ELR (cell line): Measurements from ENCODE around the gene PLS1.
"Not testable (repeated sequence)": the region's sequence is repeated elsewhere in the genome, so short reads cannot be mapped to it uniquely, and the experiment has no call there.

Experiments
- DNase-seq: peaks from one replicate; pipeline ENCODE4 v3.0.0-alpha.2; 2015; ENCODE audit warnings: low read depth

PLS1 gene

GRCh38 chr3:142706321-142707127 lies 110.3 kb downstream of the PLS1 start:
- no peak for DNase-seq

DNA sequence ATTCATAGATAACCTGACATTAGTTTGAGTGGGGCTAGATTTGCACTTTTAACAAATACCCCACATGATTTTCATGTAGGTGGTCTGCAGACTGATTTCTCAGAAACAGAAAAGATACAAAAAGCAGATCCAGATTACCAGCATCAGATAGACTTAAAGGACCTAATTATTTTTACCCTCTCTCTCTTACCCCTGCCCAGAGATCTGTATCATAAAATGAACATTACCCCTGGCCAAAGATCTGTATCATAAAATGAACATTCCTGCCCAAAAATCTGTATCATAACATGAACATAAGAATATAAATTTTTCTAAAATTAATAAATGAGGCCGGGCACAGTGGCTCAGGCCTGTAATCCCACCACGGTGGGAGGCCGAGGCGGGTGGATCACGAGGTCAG lies 113.0 kb downstream of the PLS1 start:
- DNase-seq, result no peak

DNA sequence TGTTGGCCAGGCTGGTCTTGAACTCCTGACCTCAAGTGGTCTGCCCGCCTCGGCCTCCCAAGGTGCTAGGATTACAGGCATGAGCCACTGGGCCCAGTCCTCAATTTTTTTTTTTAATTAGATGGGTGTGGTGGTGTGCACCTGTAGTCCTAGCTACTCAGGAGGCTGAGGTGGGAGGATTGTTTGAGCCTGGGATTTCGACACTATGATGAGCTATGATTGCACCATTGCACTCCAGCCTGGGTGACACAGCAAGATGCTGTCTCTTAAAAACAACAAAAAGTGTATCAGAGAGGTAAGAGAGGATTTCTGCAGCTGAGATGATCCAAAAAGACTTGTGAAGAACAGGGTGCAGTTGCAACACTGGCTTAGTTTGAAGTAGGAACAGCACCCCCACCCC lies 118.7 kb downstream of the PLS1 start:
- DNase-seq, result not testable (repeated sequence)

DNA sequence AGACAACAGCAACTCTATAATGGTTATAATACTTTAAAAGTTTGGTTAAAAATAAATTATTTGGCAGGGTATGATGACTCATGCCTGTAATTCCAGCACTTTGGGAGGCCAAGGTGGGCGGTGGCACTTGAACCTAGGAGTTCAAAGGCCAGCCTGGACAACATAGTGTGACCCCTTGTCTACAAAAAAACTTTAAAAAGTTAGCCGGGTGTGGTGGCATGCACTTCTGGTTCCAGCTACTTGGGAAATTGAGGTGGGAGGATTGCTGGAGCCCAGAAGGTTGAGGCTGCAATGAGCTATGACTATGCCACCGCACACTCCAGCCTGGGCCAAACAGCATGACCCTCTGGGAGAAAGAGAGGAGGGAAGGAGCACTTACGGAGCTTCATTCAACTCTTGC lies 119.9 kb downstream of the PLS1 start:
- no peak for DNase-seq

- DNase-seq, result no peak
Observed at GRCh38 chr3:142723665-142723967, 127.4 kb downstream of the PLS1 start.

DNA sequence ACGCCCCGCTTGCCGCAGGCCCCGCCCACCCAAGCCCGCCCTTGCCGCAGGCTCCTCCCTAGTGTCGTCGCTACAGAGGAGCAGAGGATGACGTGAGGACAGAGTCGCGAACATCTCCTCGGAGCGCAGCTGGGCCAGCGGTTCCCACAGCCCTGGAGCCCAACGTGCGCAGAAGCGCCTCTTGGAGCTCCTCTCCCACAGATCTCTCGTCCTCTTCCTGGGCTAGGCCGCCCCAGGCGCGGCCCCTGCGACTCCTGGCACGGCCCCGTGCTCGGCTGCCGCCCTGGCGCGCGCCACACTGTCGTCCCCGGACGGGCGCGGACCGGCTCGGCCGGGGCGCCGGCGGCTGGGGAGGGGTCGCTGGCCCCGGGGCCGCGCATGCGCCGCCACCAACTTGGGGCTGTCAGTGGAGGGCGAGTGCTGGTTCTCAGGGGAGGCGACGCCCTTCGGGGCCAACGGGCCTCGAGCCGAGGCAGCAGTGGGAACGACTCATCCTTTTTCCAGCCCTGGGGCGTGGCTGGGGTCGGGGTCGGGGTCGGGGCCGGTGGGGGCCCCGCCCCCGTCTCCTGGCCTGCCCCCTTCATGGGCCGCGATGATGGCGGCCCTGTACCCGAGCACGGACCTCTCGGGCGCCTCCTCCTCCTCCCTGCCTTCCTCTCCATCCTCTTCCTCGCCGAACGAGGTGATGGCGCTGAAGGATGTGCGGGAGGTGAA lies 127.9 kb downstream of the PLS1 start, which contains the start of gene TRPC1:
TSS of gene TRPC1 (plus strand) at position 67 of the 714 bp plus-strand sequence. CDS start at position 593, 526 bp downstream.
- DNase-seq, result peak; percentile 89

- DNase-seq, result peak; percentile 76
Observed at GRCh38 chr3:142724682-142725356, 128.6 kb downstream of the PLS1 start.

- no peak for DNase-seq
Observed at GRCh38 chr3:142725357-142725739, 129.2 kb downstream of the PLS1 start.

GRCh38 chr3:142726017-142726416 lies 129.8 kb downstream of the PLS1 start:
- no peak for DNase-seq

- no peak for DNase-seq
Observed at GRCh38 chr3:142732066-142732465, 135.9 kb downstream of the PLS1 start.

DNA sequence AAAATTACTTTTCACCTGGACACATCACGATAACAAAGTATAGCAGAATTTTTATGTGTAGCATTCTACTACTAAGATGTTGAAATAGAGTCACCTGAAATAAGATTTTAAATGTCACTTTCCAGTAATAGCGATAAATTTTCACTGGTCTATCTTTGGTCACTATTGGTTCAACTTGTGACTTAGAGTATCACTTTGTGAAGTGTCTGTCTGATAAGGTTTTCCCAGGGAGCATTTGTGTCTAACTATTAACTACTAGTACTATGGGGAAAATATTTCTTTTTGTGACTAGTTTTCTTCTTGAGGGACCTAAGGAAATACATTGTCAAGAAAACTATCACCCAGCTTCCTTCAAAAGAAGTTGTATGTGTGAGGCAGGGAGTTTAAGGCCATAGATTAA lies 138.6 kb downstream of the PLS1 start:
- DNase-seq, result no peak

GRCh38 chr3:142735462-142735861 lies 139.3 kb downstream of the PLS1 start:
- DNase-seq, result no peak

- DNase-seq, result no peak
Observed at GRCh38 chr3:142738396-142738795, 142.2 kb downstream of the PLS1 start.

- no peak for DNase-seq
Observed at GRCh38 chr3:142746646-142747045, 150.5 kb downstream of the PLS1 start.

GRCh38 chr3:142750531-142750930 lies 154.3 kb downstream of the PLS1 start:
- not testable (repeated sequence) for DNase-seq

GRCh38 chr3:142752605-142753004 lies 156.4 kb downstream of the PLS1 start:
- DNase-seq, result not testable (repeated sequence)

DNA sequence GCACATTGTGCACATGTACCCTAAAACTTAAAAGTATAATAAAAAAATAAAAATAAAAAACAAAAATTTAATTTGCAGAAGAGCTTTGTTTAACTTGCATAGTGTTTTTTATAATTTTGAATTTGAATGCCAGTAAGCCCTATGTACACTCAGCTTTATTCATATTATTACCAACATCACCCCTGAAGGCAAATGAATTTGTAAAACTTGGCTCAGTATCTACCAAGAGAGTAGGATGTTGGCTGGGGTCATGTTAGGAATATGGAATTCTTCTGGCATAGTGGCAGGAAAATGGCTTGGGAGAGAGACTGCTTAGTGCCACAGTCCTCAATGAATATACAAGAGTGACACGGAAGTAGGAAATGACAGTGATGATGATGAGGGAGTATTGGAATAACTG lies 158.3 kb downstream of the PLS1 start:
- no peak for DNase-seq
